Mesenchymal stem cell (in vitro differentiated cells and primary cell): Measurements from ENCODE around the gene DSP.

Experiments used
- DNase-seq: peaks from one replicate; pipeline ENCODE4 v3.0.0-alpha.2; 2013
- H2AFZ ChIP-seq: one replicate; pipeline ENCODE4 v1.6.1; 2013; ENCODE audit warnings: low read depth, mild to moderate bottlenecking, control low read depth, inconsistent platforms, low read length, moderate library complexity
- H2AK5ac ChIP-seq: 2 replicates; pipeline ENCODE4 v1.6.1; 2013; ENCODE audit warnings: low read length, moderate library complexity, mild to moderate bottlenecking, inconsistent platforms; ENCODE audit not compliant: severe bottlenecking
- H2BK120ac ChIP-seq: one replicate; pipeline ENCODE4 v1.6.1; 2013; ENCODE audit warnings: low read depth, mild to moderate bottlenecking, inconsistent platforms, low read length, moderate library complexity
- H2BK12ac ChIP-seq, 2 experiments: one replicate each; pipeline ENCODE4 v1.6.1; 2013; ENCODE audit warnings: inconsistent platforms in 2 of 2, low read length in 2 of 2, mild to moderate bottlenecking in 2 of 2, moderate library complexity in 2 of 2, control low read depth in 1 of 2
- H2BK15ac ChIP-seq: one replicate; pipeline ENCODE4 v1.6.1; 2013; ENCODE audit warnings: mild to moderate bottlenecking, low read depth, inconsistent platforms; ENCODE audit not compliant: poor library complexity, severe bottlenecking
- H2BK5ac ChIP-seq: 2 replicates; pipeline ENCODE4 v1.6.1; 2013; ENCODE audit warnings: low read depth, mild to moderate bottlenecking, low read length, control low read depth, inconsistent platforms; ENCODE audit not compliant: poor library complexity, severe bottlenecking
- H3K14ac ChIP-seq, 2 experiments: one replicate each; pipeline ENCODE4 v1.6.1; 2013; ENCODE audit warnings: inconsistent platforms in 2 of 2, low read length in 2 of 2, control low read depth in 1 of 2, mild to moderate bottlenecking in 1 of 2, moderate library complexity in 1 of 2
- H3K18ac ChIP-seq, 2 experiments: one replicate each; pipeline ENCODE4 v1.6.1; 2013; ENCODE audit warnings: inconsistent platforms in 2 of 2, low read length in 2 of 2, control low read depth in 1 of 2, low read depth in 1 of 2, mild to moderate bottlenecking in 1 of 2
- H3K23ac ChIP-seq, 2 experiments: one replicate each; pipeline ENCODE4 v1.6.1; 2013; ENCODE audit warnings: inconsistent platforms in 2 of 2, low read length in 2 of 2, mild to moderate bottlenecking in 2 of 2, moderate library complexity in 2 of 2, control low read depth in 1 of 2
- H3K27ac ChIP-seq: 2 replicates; pipeline ENCODE4 v1.5.1; 2013; ENCODE audit warnings: mild to moderate bottlenecking, moderate library complexity, low read length, control low read depth, inconsistent platforms; ENCODE audit not compliant: poor library complexity, severe bottlenecking
- H3K27me3 ChIP-seq, 2 experiments: 2 replicates each; pipeline versions ENCODE4 v1.6.1 to v1.7.0; 2013; ENCODE audit warnings: low read length in 2 of 2, mild to moderate bottlenecking in 2 of 2, moderate library complexity in 2 of 2, control low read depth in 1 of 2, inconsistent platforms in 1 of 2; ENCODE audit not compliant: control insufficient read depth in 1 of 2, insufficient read depth in 1 of 2
- H3K36me3 ChIP-seq, 2 experiments: 2 replicates each; pipeline versions ENCODE4 v1.6.1 to v1.7.0; 2013; ENCODE audit warnings: low read length in 2 of 2, control low read depth in 1 of 2, inconsistent platforms in 1 of 2, low read depth in 1 of 2, mild to moderate bottlenecking in 1 of 2; ENCODE audit not compliant: insufficient read depth in 2 of 2, control insufficient read depth in 1 of 2
- H3K4ac ChIP-seq, 2 experiments: one replicate each; pipeline ENCODE4 v1.6.1; 2013; ENCODE audit warnings: inconsistent platforms in 2 of 2, low read length in 2 of 2, mild to moderate bottlenecking in 2 of 2, moderate library complexity in 2 of 2, control low read depth in 1 of 2, low read depth in 1 of 2
- H3K4me1 ChIP-seq: 2 replicates; pipeline ENCODE4 v1.6.1; 2013; ENCODE audit warnings: low read depth, low read length, control low read depth; ENCODE audit not compliant: control insufficient read depth, insufficient read depth
- H3K4me2 ChIP-seq: 2 replicates; pipeline ENCODE4 v1.6.1; 2013; ENCODE audit warnings: low read length, mild to moderate bottlenecking, inconsistent platforms; ENCODE audit not compliant: poor library complexity, severe bottlenecking
- H3K4me3 ChIP-seq, 2 experiments: 2 replicates each; pipeline versions ENCODE4 v1.5.1 to v1.7.0; 2013; ENCODE audit warnings: low read length in 2 of 2, mild to moderate bottlenecking in 2 of 2, control low read depth in 1 of 2, low read depth in 1 of 2; ENCODE audit not compliant: insufficient read depth in 1 of 2
- H3K79me1 ChIP-seq: replicated peaks from 2 replicates; pipeline ENCODE4 v1.6.1; 2013; ENCODE audit warnings: mild to moderate bottlenecking, control low read depth, low read length, inconsistent platforms; ENCODE audit not compliant: poor library complexity, severe bottlenecking
- H3K9ac ChIP-seq: 2 replicates; pipeline ENCODE4 v1.7.0; 2013; ENCODE audit warnings: mild to moderate bottlenecking, low read length, moderate library complexity
- H3K9me3 ChIP-seq: 2 replicates; pipeline ENCODE4 v1.7.0; 2013; ENCODE audit warnings: mild to moderate bottlenecking, low read length; ENCODE audit not compliant: control insufficient read depth
- H4K8ac ChIP-seq: one replicate; pipeline ENCODE4 v1.6.1; 2013; ENCODE audit warnings: inconsistent platforms, mild to moderate bottlenecking, low read length, moderate library complexity
- H4K91ac ChIP-seq: one replicate; pipeline ENCODE4 v1.6.1; 2013; ENCODE audit warnings: mild to moderate bottlenecking, low read length, inconsistent platforms
- WGBS: methylation state at CpG from one replicate; pipeline ENCODE4 v1.1.7; 2013; ENCODE audit warnings: mixed read lengths; 5-methylcytosine and 5-hydroxymethylcytosine counted together

Gene DSP

GRCh38 chr6:7617801-7618764 lies 76.6 kb downstream of the DSP start:
- H3K18ac ChIP-seq, result no peak overlapping the region
- H3K27me3 ChIP-seq, result no peaks in the 10 kb centered on the region
- H3K27ac ChIP-seq, result no peak overlapping the region
- H2BK5ac ChIP-seq, result no peak overlapping the region
- no peaks in the 10 kb centered on the region for H3K4me1 ChIP-seq
- no peak overlapping the region for H2AK5ac ChIP-seq
- WGBS, result 84% methylated on average over 12 of the region's 12 CpGs
- no peak overlapping the region for H4K91ac ChIP-seq
- no peak overlapping the region for H3K23ac ChIP-seq
- H3K36me3 ChIP-seq, result peaks cover 2 to 11% of the 10 kb centered on the region in 2 experiments
- peak overlapping the region in 1 of 2 experiments; percentile 3 for H3K4me3 ChIP-seq
- H4K8ac ChIP-seq, result no peak overlapping the region
- H2BK12ac ChIP-seq, result no peak overlapping the region
- no peaks in the 10 kb centered on the region for H3K9me3 ChIP-seq
- no peak overlapping the region for H3K4ac ChIP-seq
- DNase-seq, result peak; percentile 13
- no peak overlapping the region for H3K14ac ChIP-seq
- H2BK15ac ChIP-seq, result no peak overlapping the region
- H3K79me1 ChIP-seq, result no peaks in the 10 kb centered on the region
- H3K9ac ChIP-seq, result peak overlapping the region; percentile 78
- no peak overlapping the region for H3K4me2 ChIP-seq
- no peak overlapping the region for H2BK120ac ChIP-seq
- no peak overlapping the region for H2AFZ ChIP-seq

DNA sequence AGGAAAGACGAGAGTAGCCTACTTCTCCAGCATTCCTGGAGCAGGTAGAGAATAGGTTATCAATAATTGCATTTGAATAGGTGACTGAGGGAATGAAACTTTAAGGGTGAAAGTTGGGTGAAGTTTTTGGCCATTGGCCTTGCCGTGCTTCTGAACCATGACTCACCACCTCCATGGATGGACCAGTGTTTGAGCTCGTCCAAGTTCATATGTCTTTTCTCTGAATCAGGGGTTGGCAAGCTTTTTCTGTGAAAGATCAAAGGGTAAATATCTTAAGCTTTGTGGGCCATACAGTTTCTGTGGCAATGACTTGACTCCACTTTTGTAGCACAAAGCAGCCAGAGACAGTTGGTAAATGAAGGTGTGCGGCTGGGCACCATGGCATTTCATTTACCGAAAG lies 80.3 kb downstream of the DSP start:
- H3K27me3 ChIP-seq, result peaks cover 0 to 4% of the 10 kb centered on the region in 2 experiments
- H2BK5ac ChIP-seq, result no peak overlapping the region
- H2AK5ac ChIP-seq, result no peak overlapping the region
- H4K8ac ChIP-seq, result no peak overlapping the region
- no peaks in the 10 kb centered on the region for H3K9me3 ChIP-seq
- no peak overlapping the region for H3K14ac ChIP-seq
- H3K36me3 ChIP-seq, result no peaks in the 10 kb centered on the region
- no peak overlapping the region for H3K4me2 ChIP-seq
- 98% methylated on average over 5 of the region's 5 CpGs for WGBS
- no peaks in the 10 kb centered on the region for H3K4me1 ChIP-seq
- H3K23ac ChIP-seq, result no peak overlapping the region
- H2BK120ac ChIP-seq, result no peak overlapping the region
- no peak overlapping the region for H2BK15ac ChIP-seq
- no peaks in the 10 kb centered on the region for H3K79me1 ChIP-seq
- no peak overlapping the region for H3K4ac ChIP-seq
- no peak overlapping the region for H2AFZ ChIP-seq
- no peak overlapping the region for H3K27ac ChIP-seq
- no peak overlapping the region for H2BK12ac ChIP-seq
- H3K18ac ChIP-seq, result no peak overlapping the region
- H3K4me3 ChIP-seq, result no peak overlapping the region
- no peak for DNase-seq
- H3K9ac ChIP-seq, result no peak overlapping the region
- no peak overlapping the region for H4K91ac ChIP-seq

- Histone ChIP-seq H3K4me1 (no peaks in the 10 kb centered on the region), H2BK120ac (no peak overlapping the region), H3K4me3 (no peak overlapping the region), H2BK12ac (no peak overlapping the region), H3K4ac (no peak overlapping the region), H3K36me3 (no peaks in the 10 kb centered on the region), H3K23ac (no peak overlapping the region), H3K9me3 (no peaks in the 10 kb centered on the region), H3K4me2 (no peak overlapping the region), H3K14ac (no peak overlapping the region), H3K27me3 (peaks cover 0 to 9% of the 10 kb centered on the region in 2 experiments), H3K9ac (no peak overlapping the region), H2AFZ (no peak overlapping the region), H4K8ac (no peak overlapping the region), H4K91ac (no peak overlapping the region), H3K79me1 (no peaks in the 10 kb centered on the region), H3K27ac (no peak overlapping the region), H3K18ac (no peak overlapping the region), H2BK5ac (no peak overlapping the region), H2BK15ac (no peak overlapping the region), H2AK5ac (no peak overlapping the region)
- WGBS, result 54% methylated on average over 3 of the region's 4 CpGs
- DNase-seq, result peak; percentile 19
Observed at GRCh38 chr6:7624796-7625710, 83.6 kb downstream of the DSP start.

DNA sequence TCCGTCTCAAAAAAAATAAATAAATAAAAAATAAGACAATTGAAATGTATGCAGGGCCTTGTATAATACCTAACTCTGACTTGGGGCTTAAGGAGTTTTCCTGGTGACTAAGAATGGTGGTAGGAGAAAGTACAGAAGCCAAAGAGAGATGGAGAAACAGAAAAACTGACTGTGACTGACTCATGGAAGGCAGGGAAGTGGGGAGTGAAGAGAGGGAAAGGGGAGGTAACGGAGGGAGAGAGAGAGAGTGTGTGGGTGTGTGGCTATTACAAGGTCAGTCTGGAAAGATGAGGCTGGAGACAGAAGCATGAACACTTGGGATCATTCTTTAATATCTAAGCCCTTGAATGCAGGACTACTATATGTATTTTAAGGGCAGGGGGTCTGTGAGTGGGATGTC lies 87.0 kb downstream of the DSP start:
- Histone ChIP-seq H3K9ac (peak overlapping the region; percentile 20), H2AK5ac (no peak overlapping the region), H2BK15ac (no peak overlapping the region), H3K9me3 (no peaks in the 10 kb centered on the region), H3K27ac (no peak overlapping the region), H3K79me1 (no peaks in the 10 kb centered on the region), H3K4me1 (no peaks in the 10 kb centered on the region), H3K14ac (no peak overlapping the region), H3K23ac (no peak overlapping the region), H4K91ac (no peak overlapping the region), H3K4ac (no peak overlapping the region), H2AFZ (no peak overlapping the region), H3K27me3 (peaks cover 0 to 13% of the 10 kb centered on the region in 2 experiments), H3K18ac (no peak overlapping the region), H2BK5ac (no peak overlapping the region), H3K4me3 (peak overlapping the region in 1 of 2 experiments; percentile 1), H2BK120ac (no peak overlapping the region), H3K36me3 (no peaks in the 10 kb centered on the region), H3K4me2 (no peak overlapping the region), H4K8ac (no peak overlapping the region), H2BK12ac (no peak overlapping the region)
- DNase-seq, result no peak
- 75% methylated on average over 1 of the region's 2 CpGs for WGBS
